Measurements from ENCODE around the gene DIP2C. TPM values are rescaled to one million over a fixed set of nuclear protein-coding genes. Genes with fewer than 3 reads are reported as not detected.

The DIP2C gene
- total RNA-seq, 1 donor from 2014 or later = 1.6 TPM

GRCh38 chr10:491667-492424 is 197.6 kb downstream of the DIP2C start:
- Mint-ChIP-seq H3K4me1 (ENCODE audit: low read depth) (no peaks in the 10 kb centered on the region), H3K4me3 (ENCODE audit: low read depth) (no peak overlapping the region), H3K36me3 (ENCODE audit: low read depth) (no peaks in the 10 kb centered on the region), H3K27me3 (ENCODE audit: low read depth) (peaks cover 3% of the 10 kb centered on the region), H3K27ac (no peak overlapping the region), H3K9me3 (no peaks in the 10 kb centered on the region)
- no peak for DNase-seq (ENCODE audit: low spot score)
- intact Hi-C loops (cut with micrococcal nuclease) = no loop called here

GRCh38 chr10:490891-491571 is 198.4 kb downstream of the DIP2C start:
- H3K36me3 Mint-ChIP-seq (ENCODE audit: low read depth) = no peaks in the 10 kb centered on the region
- no peak overlapping the region for H3K27ac Mint-ChIP-seq
- intact Hi-C loops (cut with micrococcal nuclease) = no loop called here

GRCh38 chr10:490256-490655 is 199.2 kb downstream of the DIP2C start:
- DNase-seq (ENCODE audit: low spot score) = no peak
- Mint-ChIP-seq H3K36me3 (ENCODE audit: low read depth) (no peaks in the 10 kb centered on the region), H3K27ac (no peak overlapping the region), H3K4me1 (ENCODE audit: low read depth) (no peaks in the 10 kb centered on the region), H3K4me3 (ENCODE audit: low read depth) (no peak overlapping the region), H3K27me3 (ENCODE audit: low read depth) (peaks cover 3% of the 10 kb centered on the region), H3K9me3 (no peaks in the 10 kb centered on the region)
- intact Hi-C loops (cut with micrococcal nuclease) = no loop called here

More at GRCh38 chr10:490891-491571, 198.4 kb downstream of the DIP2C start:
- no peaks in the 10 kb centered on the region for H3K9me3 Mint-ChIP-seq
- DNase-seq (ENCODE audit: low spot score) = no peak
- H3K4me3 Mint-ChIP-seq (ENCODE audit: low read depth) = no peak overlapping the region
- no peaks in the 10 kb centered on the region for H3K4me1 Mint-ChIP-seq (ENCODE audit: low read depth)
- H3K27me3 Mint-ChIP-seq (ENCODE audit: low read depth) = peaks cover 3% of the 10 kb centered on the region

- Mint-ChIP-seq H3K4me3 (ENCODE audit: low read depth) (no peak overlapping the region), H3K27ac (no peak overlapping the region), H3K9me3 (no peaks in the 10 kb centered on the region), H3K27me3 (ENCODE audit: low read depth) (peaks cover 1% of the 10 kb centered on the region), H3K4me1 (ENCODE audit: low read depth) (no peaks in the 10 kb centered on the region), H3K36me3 (ENCODE audit: low read depth) (no peaks in the 10 kb centered on the region)
- no peak for DNase-seq (ENCODE audit: low spot score)
- intact Hi-C loops (cut with micrococcal nuclease) = no loop called here
Observed at GRCh38 chr10:489330-489729, 200.1 kb downstream of the DIP2C start.

- H3K4me1 Mint-ChIP-seq (ENCODE audit: low read depth) = no peaks in the 10 kb centered on the region
- H3K4me3 Mint-ChIP-seq (ENCODE audit: low read depth) = no peak overlapping the region
- intact Hi-C loops (cut with micrococcal nuclease) = no loop called here
- no peak overlapping the region for H3K27ac Mint-ChIP-seq
- no peaks in the 10 kb centered on the region for H3K27me3 Mint-ChIP-seq (ENCODE audit: low read depth)
- peaks cover 2% of the 10 kb centered on the region for H3K36me3 Mint-ChIP-seq (ENCODE audit: low read depth)
- DNase-seq (ENCODE audit: low spot score) = no peak
- H3K9me3 Mint-ChIP-seq = no peaks in the 10 kb centered on the region
Observed at GRCh38 chr10:488933-489215, 200.6 kb downstream of the DIP2C start.

GRCh38 chr10:488081-488932 is 201.2 kb downstream of the DIP2C start:
- Mint-ChIP-seq H3K27ac (no peak overlapping the region), H3K27me3 (ENCODE audit: low read depth) (no peaks in the 10 kb centered on the region)

GRCh38 chr10:486666-487322 is 202.7 kb downstream of the DIP2C start:
- no peak for DNase-seq (ENCODE audit: low spot score)
- Mint-ChIP-seq H3K9me3 (no peaks in the 10 kb centered on the region), H3K4me1 (ENCODE audit: low read depth) (no peaks in the 10 kb centered on the region), H3K36me3 (ENCODE audit: low read depth) (peaks cover 2% of the 10 kb centered on the region), H3K27ac (peak overlapping the region; percentile 74), H3K4me3 (ENCODE audit: low read depth) (peak overlapping the region; percentile 82), H3K27me3 (ENCODE audit: low read depth) (no peaks in the 10 kb centered on the region)
- intact Hi-C loops (cut with micrococcal nuclease) = no loop called here

More at GRCh38 chr10:488081-488932, 201.2 kb downstream of the DIP2C start:
- H3K4me1 Mint-ChIP-seq (ENCODE audit: low read depth) = no peaks in the 10 kb centered on the region
- H3K9me3 Mint-ChIP-seq = no peaks in the 10 kb centered on the region
- no peak overlapping the region for H3K4me3 Mint-ChIP-seq (ENCODE audit: low read depth)
- intact Hi-C loops (cut with micrococcal nuclease) = no loop called here
- DNase-seq (ENCODE audit: low spot score) = no peak
- H3K36me3 Mint-ChIP-seq (ENCODE audit: low read depth) = peaks cover 2% of the 10 kb centered on the region

- intact Hi-C loops (cut with micrococcal nuclease) = no loop called here
- Mint-ChIP-seq H3K4me3 (ENCODE audit: low read depth) (peak overlapping the region; percentile 82), H3K4me1 (ENCODE audit: low read depth) (no peaks in the 10 kb centered on the region), H3K27ac (peak overlapping the region; percentile 74), H3K27me3 (ENCODE audit: low read depth) (no peaks in the 10 kb centered on the region), H3K36me3 (ENCODE audit: low read depth) (peaks cover 2% of the 10 kb centered on the region), H3K9me3 (no peaks in the 10 kb centered on the region)
- DNase-seq (ENCODE audit: low spot score) = no peak
Observed at GRCh38 chr10:486206-486605, 203.3 kb downstream of the DIP2C start.

GRCh38 chr10:485776-486175 is 203.7 kb downstream of the DIP2C start:
- no peaks in the 10 kb centered on the region for H3K4me1 Mint-ChIP-seq (ENCODE audit: low read depth)
- no peak for DNase-seq (ENCODE audit: low spot score)
- peak overlapping the region; percentile 82 for H3K4me3 Mint-ChIP-seq (ENCODE audit: low read depth)
- no peaks in the 10 kb centered on the region for H3K27me3 Mint-ChIP-seq (ENCODE audit: low read depth)
- no peaks in the 10 kb centered on the region for H3K9me3 Mint-ChIP-seq
- H3K36me3 Mint-ChIP-seq (ENCODE audit: low read depth) = peaks cover 2% of the 10 kb centered on the region
- peak overlapping the region; percentile 74 for H3K27ac Mint-ChIP-seq
- intact Hi-C loops (cut with micrococcal nuclease) = no loop called here

GRCh38 chr10:484925-485661 is 204.4 kb downstream of the DIP2C start:
- peak overlapping the region; percentile 82 for H3K4me3 Mint-ChIP-seq (ENCODE audit: low read depth)
- H3K36me3 Mint-ChIP-seq (ENCODE audit: low read depth) = peaks cover 2% of the 10 kb centered on the region
- no peaks in the 10 kb centered on the region for H3K4me1 Mint-ChIP-seq (ENCODE audit: low read depth)
- intact Hi-C loops (cut with micrococcal nuclease) = no loop called here
- H3K27me3 Mint-ChIP-seq (ENCODE audit: low read depth) = no peaks in the 10 kb centered on the region
- H3K27ac Mint-ChIP-seq = peak overlapping the region; percentile 84
- DNase-seq (ENCODE audit: low spot score) = peak; percentile 17
- no peaks in the 10 kb centered on the region for H3K9me3 Mint-ChIP-seq

- peaks cover 2% of the 10 kb centered on the region for H3K36me3 Mint-ChIP-seq (ENCODE audit: low read depth)
- intact Hi-C loops (cut with micrococcal nuclease) = no loop called here
- H3K9me3 Mint-ChIP-seq = no peaks in the 10 kb centered on the region
- no peaks in the 10 kb centered on the region for H3K4me1 Mint-ChIP-seq (ENCODE audit: low read depth)
- peak overlapping the region; percentile 49 for H3K27ac Mint-ChIP-seq
- no peak for DNase-seq (ENCODE audit: low spot score)
- peak overlapping the region; percentile 82 for H3K4me3 Mint-ChIP-seq (ENCODE audit: low read depth)
- no peaks in the 10 kb centered on the region for H3K27me3 Mint-ChIP-seq (ENCODE audit: low read depth)
Observed at GRCh38 chr10:484441-484924, 205.0 kb downstream of the DIP2C start.

GRCh38 chr10:483261-483660 is 206.2 kb downstream of the DIP2C start:
- intact Hi-C loops (cut with micrococcal nuclease) = no loop called here
- Mint-ChIP-seq H3K9me3 (peaks cover 4% of the 10 kb centered on the region), H3K27me3 (ENCODE audit: low read depth) (no peaks in the 10 kb centered on the region), H3K4me3 (ENCODE audit: low read depth) (no peak overlapping the region), H3K36me3 (ENCODE audit: low read depth) (peaks cover 2% of the 10 kb centered on the region), H3K4me1 (ENCODE audit: low read depth) (no peaks in the 10 kb centered on the region), H3K27ac (no peak overlapping the region)
- DNase-seq (ENCODE audit: low spot score) = no peak
